AG04450 (cell line): ENCODE results near the gene PFKP. TPM values are rescaled to one million over a fixed set of nuclear protein-coding genes. Genes with fewer than 3 reads are reported as not detected.

Experiments used
- CTCF ChIA-PET: fragments of 300-600, 350-600 bp; formaldehyde crosslinking; extraction: SDS; loops from one replicate; lab custom pipeline; 2022; ENCODE audit warnings: antibody characterized with exemption, inconsistent platforms; lab: Charles Lee
- POLR2A ChIA-PET: fragments of 350-600 bp; formaldehyde crosslinking; extraction: SDS; loops from one replicate; lab custom pipeline; 2021; ENCODE audit warnings: antibody characterized with exemption, inconsistent platforms; lab: Yijun Ruan, JAX
- DNase-seq: peaks from one replicate; pipeline ENCODE4 v3.0.0-alpha.2; 2011; ENCODE audit warnings: low read depth, low spot score
- H3K27ac ChIP-seq: one replicate; pipeline ENCODE4 v1.5.1; 2012; ENCODE audit warnings: low read depth, low read length, control low read depth
- H3K27me3 ChIP-seq: one replicate; pipeline ENCODE4 v1.6.0; 2012; ENCODE audit warnings: low read length; ENCODE audit not compliant: control insufficient read depth, insufficient read depth
- H3K4me3 ChIP-seq: 2 replicates; pipeline ENCODE4 v1.5.1; 2011; ENCODE audit warnings: mild to moderate bottlenecking, low read depth, low read length, control low read depth
- H3K9me3 ChIP-seq: 2 replicates; pipeline ENCODE4 v1.5.1; 2012; ENCODE audit warnings: low read length; ENCODE audit not compliant: control insufficient read depth, insufficient read depth
- polyA plus RNA-seq: library from polyadenylated mRNA; depleted of rRNA; stranded (reverse); fragments of >200 nt; gene quantifications from 2 replicates; pipeline ENCODE4 v1.2.3, GENCODE V29; 2011
- TF ChIP-seq, protein P1 (sequence below): IDR thresholded peaks from 2 replicates; pipeline ENCODE4 v1.5.1; 2011; ENCODE audit warnings: low read depth, low read length, control low read depth, inconsistent platforms

PFKP gene
- polyA plus RNA-seq, 1 experiment, result 122 TPM

DNA sequence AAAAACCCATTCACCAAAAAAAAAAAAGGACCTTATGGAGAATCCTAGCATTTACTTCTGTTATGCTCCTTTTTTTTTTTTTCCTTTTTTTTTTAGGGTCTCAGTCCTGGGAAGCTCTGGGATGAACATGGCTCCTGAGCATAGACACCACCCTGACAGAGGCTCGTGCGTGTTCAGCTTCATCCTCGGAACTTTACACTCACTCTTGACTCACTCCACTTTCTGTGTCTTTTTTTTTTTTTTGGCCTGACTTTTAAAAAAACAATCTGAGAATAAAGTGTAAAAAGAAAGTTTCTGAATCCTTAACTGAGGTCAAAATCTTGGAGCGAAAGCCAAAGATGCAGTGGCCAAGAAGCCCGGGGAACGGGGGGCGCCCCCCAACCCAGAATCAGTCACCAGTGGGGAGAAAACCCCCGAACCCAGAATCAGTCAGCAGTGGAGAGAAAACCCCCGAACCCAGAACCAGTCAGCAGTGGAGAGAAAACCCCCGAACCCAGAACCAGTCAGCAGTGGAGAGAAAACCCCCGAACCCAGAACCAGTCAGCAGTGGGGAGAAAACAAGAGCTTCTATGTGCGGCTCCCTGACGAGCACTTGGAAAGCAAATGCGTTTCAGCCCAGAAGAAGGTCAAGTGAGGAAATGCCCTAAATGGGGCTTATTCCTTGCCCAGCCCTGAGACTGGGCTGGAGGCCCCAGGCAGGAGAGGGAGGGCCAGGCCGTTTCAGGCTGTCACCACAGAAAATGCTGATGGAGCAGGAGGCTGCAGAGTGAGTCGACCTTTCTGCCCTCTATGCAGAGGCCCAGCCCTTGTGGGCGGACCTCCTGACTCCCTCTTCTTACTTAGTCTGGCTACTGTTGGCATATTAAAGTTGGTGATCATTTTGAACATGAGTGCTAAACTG lies 19.0 kb upstream of the PFKP start:
- no peak for DNase-seq
- POLR2A ChIA-PET, result interaction anchor here (0.7 kb wide), 1 partner anchor 1926 kb away, joined by 3 read pairs; no protein-coding TSS in a partner anchor
- no peaks in the 10 kb centered on the region for H3K27me3 ChIP-seq
- TF ChIP-seq, protein P1, sequence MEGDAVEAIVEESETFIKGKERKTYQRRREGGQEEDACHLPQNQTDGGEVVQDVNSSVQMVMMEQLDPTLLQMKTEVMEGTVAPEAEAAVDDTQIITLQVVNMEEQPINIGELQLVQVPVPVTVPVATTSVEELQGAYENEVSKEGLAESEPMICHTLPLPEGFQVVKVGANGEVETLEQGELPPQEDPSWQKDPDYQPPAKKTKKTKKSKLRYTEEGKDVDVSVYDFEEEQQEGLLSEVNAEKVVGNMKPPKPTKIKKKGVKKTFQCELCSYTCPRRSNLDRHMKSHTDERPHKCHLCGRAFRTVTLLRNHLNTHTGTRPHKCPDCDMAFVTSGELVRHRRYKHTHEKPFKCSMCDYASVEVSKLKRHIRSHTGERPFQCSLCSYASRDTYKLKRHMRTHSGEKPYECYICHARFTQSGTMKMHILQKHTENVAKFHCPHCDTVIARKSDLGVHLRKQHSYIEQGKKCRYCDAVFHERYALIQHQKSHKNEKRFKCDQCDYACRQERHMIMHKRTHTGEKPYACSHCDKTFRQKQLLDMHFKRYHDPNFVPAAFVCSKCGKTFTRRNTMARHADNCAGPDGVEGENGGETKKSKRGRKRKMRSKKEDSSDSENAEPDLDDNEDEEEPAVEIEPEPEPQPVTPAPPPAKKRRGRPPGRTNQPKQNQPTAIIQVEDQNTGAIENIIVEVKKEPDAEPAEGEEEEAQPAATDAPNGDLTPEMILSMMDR, result no peak
- CTCF ChIA-PET, result interaction anchor here (6.3 kb wide), 1 partner anchor 119 kb away, joined by 247 read pairs; no protein-coding TSS in a partner anchor
- H3K9me3 ChIP-seq, result no peaks in the 10 kb centered on the region; the same call in 1 of the 2 replicates
- no peak overlapping the region for H3K4me3 ChIP-seq
- peak overlapping the region; percentile 75 for H3K27ac ChIP-seq

DNA sequence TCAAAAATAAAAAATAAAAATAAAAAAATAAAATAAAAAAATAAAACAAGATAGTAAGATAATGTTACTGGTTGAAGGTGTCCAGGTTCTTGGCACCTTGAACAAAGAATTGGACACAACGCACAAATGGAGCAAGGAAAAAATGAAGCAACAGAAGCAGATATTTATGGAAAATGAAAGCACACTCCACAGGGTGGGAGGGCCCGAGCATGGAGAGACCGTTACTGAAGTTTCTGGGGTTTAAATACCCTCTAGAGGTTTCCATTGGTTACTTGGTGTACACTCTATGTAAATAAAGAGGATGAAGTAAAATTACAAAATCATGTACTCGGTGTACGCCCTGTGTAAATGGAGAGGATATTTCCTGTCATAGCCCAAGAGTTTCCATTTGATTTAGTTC lies 15.7 kb upstream of the PFKP start:
- no peak for DNase-seq
- Histone ChIP-seq H3K27ac (no peak overlapping the region), H3K27me3 (no peaks in the 10 kb centered on the region), H3K4me3 (no peak overlapping the region), H3K9me3 (no peaks in the 10 kb centered on the region; the same call in 1 of the 2 replicates)
- ChIA-PET CTCF (interaction anchor here (0.9 kb wide), 1 partner anchor 124 kb away, joined by 3 read pairs; no protein-coding TSS in a partner anchor), POLR2A (no interaction called here)
- TF ChIP-seq, protein P1, result no peak

DNA sequence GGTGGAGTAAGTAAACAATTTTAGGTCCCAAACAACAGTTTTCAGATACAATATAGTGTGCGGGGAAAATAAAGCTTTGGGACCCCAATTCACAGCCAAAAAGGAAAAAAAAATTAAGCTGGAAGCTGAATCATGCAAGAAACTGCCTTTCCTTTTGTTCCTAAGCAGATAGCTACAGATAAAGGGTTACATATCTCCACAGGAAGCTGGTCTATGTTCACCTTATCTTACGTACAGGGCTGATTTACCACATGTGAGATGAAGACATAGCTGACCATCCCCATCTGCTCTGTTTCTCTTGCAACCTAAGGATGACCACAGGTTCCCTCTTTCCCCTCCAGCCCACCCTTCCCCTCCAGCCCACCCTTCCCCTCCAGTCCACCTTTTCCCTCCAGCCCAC lies 14.2 kb upstream of the PFKP start:
- ChIA-PET CTCF (interaction anchor here (2.3 to 3.3 kb wide), 2 partner anchors 10 to 125 kb away, joined by 8 to 25 read pairs; no protein-coding TSS in a partner anchor), POLR2A (no interaction called here)
- Histone ChIP-seq H3K9me3 (no peaks in the 10 kb centered on the region; the same call in 1 of the 2 replicates), H3K27ac (no peak overlapping the region), H3K27me3 (no peaks in the 10 kb centered on the region), H3K4me3 (no peak overlapping the region)
- DNase-seq, result no peak
- TF ChIP-seq, protein P1, result no peak

DNA sequence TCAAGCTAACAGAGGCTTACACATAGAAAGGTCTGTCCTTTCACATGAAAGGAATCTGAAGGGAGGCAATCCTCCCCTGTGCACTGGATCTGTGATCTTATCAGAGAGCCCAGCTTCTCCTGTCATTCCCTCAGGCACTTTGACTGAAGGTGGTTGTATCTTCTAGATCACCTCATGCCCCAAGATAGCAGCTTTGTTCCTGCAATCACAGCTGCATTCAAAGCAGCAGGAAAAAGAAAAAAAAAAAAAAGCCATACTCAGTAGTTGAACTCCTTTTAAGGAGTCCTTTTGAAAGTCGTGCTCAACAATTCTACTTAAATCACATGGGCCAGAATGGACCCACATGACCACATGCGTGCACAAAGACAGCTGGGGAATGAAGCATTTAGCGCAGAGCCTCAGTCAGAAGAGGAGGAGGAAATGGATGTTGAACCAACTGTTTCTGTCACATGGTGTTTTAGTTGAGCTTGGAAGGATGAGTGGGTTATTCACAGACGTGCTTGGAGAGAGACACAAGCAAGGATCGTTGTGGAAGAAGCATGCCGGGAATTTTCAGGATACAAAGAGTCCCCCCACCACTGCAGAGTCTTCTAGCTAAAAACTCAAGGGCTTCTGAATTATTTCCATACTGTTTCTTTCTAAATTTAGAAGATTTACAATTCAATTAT lies 13.0 kb upstream of the PFKP start:
- no peak overlapping the region for H3K4me3 ChIP-seq
- no peak for DNase-seq
- no peaks in the 10 kb centered on the region for H3K27me3 ChIP-seq
- ChIA-PET POLR2A (interaction anchor here (0.8 kb wide), 1 partner anchor 9 kb away, joined by 3 read pairs; no protein-coding TSS in a partner anchor), CTCF (interaction anchor here (2.3 to 3.3 kb wide), 2 partner anchors 11 to 126 kb away, joined by 8 to 25 read pairs; no protein-coding TSS in a partner anchor)
- H3K9me3 ChIP-seq, result no peaks in the 10 kb centered on the region; the same call in 1 of the 2 replicates
- TF ChIP-seq, protein P1, result no peak
- H3K27ac ChIP-seq, result peak overlapping the region; percentile 33
